Progenitor cell of endocrine pancreas (in vitro differentiated cells): ENCODE results near the gene CCDC157. TPM values are rescaled to one million over a fixed set of nuclear protein-coding genes. Genes with fewer than 3 reads are reported as not detected.

ENCODE experiments used
- DNase-seq: peaks from one replicate; pipeline ENCODE4 v3.0.0; 2021; ENCODE audit warnings: low spot score; ENCODE audit not compliant: unreplicated experiment
- H3K27ac Mint-ChIP-seq: 2 replicates; pipeline ENCODE4 v1.8.0; 2021; ENCODE audit warnings: mild to moderate bottlenecking, moderate library complexity, mixed read lengths
- H3K27me3 Mint-ChIP-seq: 2 replicates; pipeline ENCODE4 v1.8.0; 2021; ENCODE audit warnings: mixed read lengths
- H3K36me3 Mint-ChIP-seq: 2 replicates; pipeline ENCODE4 v1.8.0; 2022; ENCODE audit warnings: mixed read lengths; ENCODE audit not compliant: insufficient read depth
- H3K4me1 Mint-ChIP-seq: 2 replicates; pipeline ENCODE4 v1.8.0; 2021; ENCODE audit warnings: low read depth, mixed read lengths
- H3K4me3 Mint-ChIP-seq: 2 replicates; pipeline ENCODE4 v1.8.0; 2021; ENCODE audit warnings: low read depth, mild to moderate bottlenecking, moderate library complexity, mixed read lengths
- H3K9me3 Mint-ChIP-seq: 2 replicates; pipeline ENCODE4 v1.8.0; 2021; ENCODE audit warnings: low read depth, mixed read lengths
- total RNA-seq: library from RNA; stranded (reverse); gene quantifications from 2 replicates; pipeline ENCODE4 v1.2.1, GENCODE V29; 2021
- TF ChIP-seq, protein P1 (sequence below): fragments of 200-600 bp; sonication (generic); IDR thresholded peaks from one replicate; pipeline ENCODE4 v1.5.0; 2021; ENCODE audit warnings: antibody characterized with exemption, mild to moderate bottlenecking; ENCODE audit not compliant: unreplicated experiment

CCDC157 gene
- total RNA-seq, 1 donor from 2014 or later = 13.5 TPM

DNA sequence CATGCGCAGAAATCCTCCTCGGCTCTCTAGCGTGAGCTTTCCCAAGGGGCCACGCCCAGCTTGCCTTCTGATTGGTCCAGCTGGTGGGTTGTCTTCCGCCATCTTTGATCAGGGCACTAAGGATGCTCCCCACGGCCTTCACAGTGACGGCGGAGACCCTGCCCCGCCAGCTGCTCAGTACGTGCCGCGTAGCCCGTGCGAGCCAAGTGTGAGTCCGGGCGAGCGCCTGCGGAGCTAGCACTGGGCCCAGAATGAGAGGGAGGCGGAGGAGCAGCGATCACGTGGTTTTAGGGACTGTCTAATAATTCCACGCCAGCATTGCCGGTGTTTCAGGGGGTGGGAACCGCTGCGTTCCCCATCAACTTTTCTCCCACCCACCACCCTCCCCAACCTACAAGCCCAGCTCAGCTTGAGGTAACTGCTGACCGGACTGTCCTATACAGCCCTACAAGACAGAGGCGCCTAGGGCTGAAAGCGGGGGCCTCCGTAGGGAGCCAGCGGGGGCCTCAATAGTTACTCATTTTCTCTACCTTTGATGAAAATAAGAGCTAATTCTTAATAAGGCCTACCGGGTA is 67.2 kb downstream of the CCDC157 start:
- peaks cover 1% of the 10 kb centered on the region for H3K36me3 Mint-ChIP-seq
- peak overlapping the region; percentile 85 for H3K4me3 Mint-ChIP-seq
- DNase-seq = peak; percentile 96
- TF ChIP-seq, protein P1, sequence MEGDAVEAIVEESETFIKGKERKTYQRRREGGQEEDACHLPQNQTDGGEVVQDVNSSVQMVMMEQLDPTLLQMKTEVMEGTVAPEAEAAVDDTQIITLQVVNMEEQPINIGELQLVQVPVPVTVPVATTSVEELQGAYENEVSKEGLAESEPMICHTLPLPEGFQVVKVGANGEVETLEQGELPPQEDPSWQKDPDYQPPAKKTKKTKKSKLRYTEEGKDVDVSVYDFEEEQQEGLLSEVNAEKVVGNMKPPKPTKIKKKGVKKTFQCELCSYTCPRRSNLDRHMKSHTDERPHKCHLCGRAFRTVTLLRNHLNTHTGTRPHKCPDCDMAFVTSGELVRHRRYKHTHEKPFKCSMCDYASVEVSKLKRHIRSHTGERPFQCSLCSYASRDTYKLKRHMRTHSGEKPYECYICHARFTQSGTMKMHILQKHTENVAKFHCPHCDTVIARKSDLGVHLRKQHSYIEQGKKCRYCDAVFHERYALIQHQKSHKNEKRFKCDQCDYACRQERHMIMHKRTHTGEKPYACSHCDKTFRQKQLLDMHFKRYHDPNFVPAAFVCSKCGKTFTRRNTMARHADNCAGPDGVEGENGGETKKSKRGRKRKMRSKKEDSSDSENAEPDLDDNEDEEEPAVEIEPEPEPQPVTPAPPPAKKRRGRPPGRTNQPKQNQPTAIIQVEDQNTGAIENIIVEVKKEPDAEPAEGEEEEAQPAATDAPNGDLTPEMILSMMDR = no peak
- no peaks in the 10 kb centered on the region for H3K27me3 Mint-ChIP-seq
- peaks cover 40% of the 10 kb centered on the region for H3K4me1 Mint-ChIP-seq
- peak overlapping the region; percentile 97 for H3K27ac Mint-ChIP-seq
- H3K9me3 Mint-ChIP-seq = no peaks in the 10 kb centered on the region

DNA sequence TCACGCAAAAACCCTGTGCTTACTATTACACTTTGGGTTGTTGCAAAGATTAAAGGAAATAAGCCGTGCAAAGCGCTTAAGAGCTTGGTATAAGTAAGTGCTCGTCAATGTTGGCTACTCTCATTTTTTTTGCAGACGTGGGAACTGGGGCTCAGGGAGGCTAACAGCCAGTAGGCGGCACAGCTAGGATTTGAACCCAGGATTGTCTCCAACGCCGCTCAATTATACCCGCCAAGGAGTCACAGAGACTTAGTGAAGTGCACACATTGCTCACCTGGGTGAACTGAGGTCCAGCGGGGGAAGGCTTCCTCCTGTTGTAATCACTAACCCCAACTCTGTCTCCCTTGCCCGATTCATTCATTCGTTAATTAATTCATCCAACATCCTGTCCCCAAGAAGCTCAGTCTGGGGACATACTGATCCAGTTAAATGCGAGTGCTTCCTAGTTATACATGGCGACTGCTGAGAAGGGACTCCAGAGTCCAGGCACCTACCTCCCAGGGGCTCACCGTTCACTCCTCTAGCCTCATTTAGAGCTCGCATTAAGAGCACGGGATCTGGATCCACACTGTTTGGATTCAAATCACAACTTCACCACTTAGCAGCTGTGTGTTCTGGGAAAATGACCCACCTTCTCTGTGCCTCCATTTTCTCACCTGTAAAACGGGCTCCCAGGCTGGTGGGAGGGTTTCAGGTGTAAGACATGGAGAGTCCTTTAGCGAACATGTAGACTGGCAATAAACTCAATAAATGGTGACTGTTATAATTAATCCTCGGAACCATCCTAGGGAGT is 67.9 kb downstream of the CCDC157 start:
- TF ChIP-seq, protein P1 = no peak
- no peaks in the 10 kb centered on the region for H3K27me3 Mint-ChIP-seq
- no peaks in the 10 kb centered on the region for H3K9me3 Mint-ChIP-seq
- peak overlapping the region; percentile 85 for H3K4me3 Mint-ChIP-seq
- no peak for DNase-seq
- peak overlapping the region; percentile 37 for H3K27ac Mint-ChIP-seq
- peaks cover 1% of the 10 kb centered on the region for H3K36me3 Mint-ChIP-seq
- H3K4me1 Mint-ChIP-seq = peaks cover 34% of the 10 kb centered on the region

DNA sequence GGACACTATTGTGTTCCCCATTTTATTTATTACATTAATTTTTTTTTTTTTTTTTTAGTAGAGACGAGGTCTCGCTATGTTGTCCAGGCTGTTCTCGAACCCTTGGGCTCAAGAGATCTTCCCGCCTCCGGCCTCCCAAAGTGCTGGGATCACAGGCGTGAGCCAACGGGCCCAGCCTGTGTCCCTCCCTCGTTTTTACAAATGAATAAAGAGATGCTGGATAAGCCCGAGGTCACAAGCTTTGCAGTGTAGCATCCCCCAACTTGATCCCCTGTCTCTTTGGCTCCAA is 68.5 kb downstream of the CCDC157 start:
- TF ChIP-seq, protein P1 = no peak
- no peak for DNase-seq
- peaks cover 1% of the 10 kb centered on the region for H3K36me3 Mint-ChIP-seq
- no peaks in the 10 kb centered on the region for H3K9me3 Mint-ChIP-seq
- peaks cover 32% of the 10 kb centered on the region for H3K4me1 Mint-ChIP-seq
- H3K27ac Mint-ChIP-seq = no peak overlapping the region
- H3K27me3 Mint-ChIP-seq = no peaks in the 10 kb centered on the region
- H3K4me3 Mint-ChIP-seq = peak overlapping the region; percentile 86

DNA sequence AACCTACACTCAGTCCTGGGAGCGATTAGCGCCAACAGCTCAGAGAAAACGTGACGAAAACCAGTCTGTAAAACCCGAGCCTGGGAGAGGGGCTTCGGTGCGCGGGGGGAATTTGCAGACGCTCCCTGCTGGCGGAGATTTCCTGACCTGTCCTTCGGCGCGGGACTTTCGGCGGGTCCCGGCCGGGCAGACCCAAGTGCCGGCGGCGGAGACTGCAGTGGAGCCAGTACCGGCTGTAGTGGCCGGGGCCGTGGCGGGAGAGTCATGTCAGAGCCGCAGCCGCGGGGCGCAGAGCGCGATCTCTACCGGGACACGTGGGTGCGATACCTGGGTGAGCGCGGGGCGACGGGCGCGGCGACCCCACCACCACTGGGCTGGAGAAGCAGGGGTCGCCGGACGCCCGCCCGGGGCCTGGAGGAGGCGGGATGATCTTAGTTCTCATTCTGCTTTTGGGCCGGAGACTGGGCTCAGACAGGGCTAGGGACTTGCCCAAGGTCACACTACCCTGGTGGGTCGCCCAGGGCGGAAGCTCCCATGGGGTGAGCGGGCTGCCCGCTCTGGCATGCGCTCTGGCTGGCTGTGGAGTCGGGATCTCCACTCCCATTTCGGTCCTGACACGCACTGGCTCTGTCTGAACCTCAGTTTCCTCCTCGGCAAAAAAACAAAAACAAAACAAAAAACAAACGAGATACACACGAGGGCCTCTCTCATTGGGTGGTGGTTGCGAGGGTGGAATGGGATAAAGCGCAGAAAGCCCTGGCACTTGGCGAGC is 69.0 kb downstream of the CCDC157 start, which contains the start of gene MTFP1:
Gene MTFP1, plus strand, starts transcription at position 153 of the 772 bp plus-strand sequence. Its CDS starts 112 bp downstream, at position 265.
- Mint-ChIP-seq H3K4me3 (peak within 1 kb of the TSS; percentile 86), H3K9me3 (no peaks in the 10 kb centered on the region), H3K4me1 (peaks cover 26% of the 10 kb centered on the region), H3K36me3 (peaks cover 1% of the 10 kb centered on the region), H3K27me3 (no peaks in the 10 kb centered on the region), H3K27ac (peak within 1 kb of the TSS; percentile 84)
- peak; percentile 51 for DNase-seq
- TF ChIP-seq, protein P1 = no peak

Other genes starting within 250 kb of the CCDC157 start
- gene LIF, start 110.2 kb upstream of the CCDC157 start, total RNA-seq = 2.3 and 3.6 TPM in 2 replicates
- gene OSM, start 90.2 kb upstream of the CCDC157 start, total RNA-seq = not detected in 2 replicates
- 7.2 and 9.3 TPM in 2 replicates for gene CASTOR1, start 67.5 kb upstream of the CCDC157 start, total RNA-seq
- 10.6 and 13.4 TPM in 2 replicates for gene TBC1D10A, start 30.1 kb upstream of the CCDC157 start, total RNA-seq
- gene SF3A1, start 113 bp upstream of the CCDC157 start, total RNA-seq = 155 and 165 TPM in 2 replicates
- 32.5 and 35.8 TPM in 2 replicates for gene RNF215, start 30.4 kb downstream of the CCDC157 start, total RNA-seq
- 13.2 and 13.7 TPM in 2 replicates for gene SEC14L2, start 40.0 kb downstream of the CCDC157 start, total RNA-seq
- gene MTFP1, start 68.8 kb downstream of the CCDC157 start, total RNA-seq = 12.6 and 16.6 TPM in 2 replicates
- not detected in 2 replicates for gene SEC14L3, start 115.0 kb downstream of the CCDC157 start, total RNA-seq
- 0.31 and 0.46 TPM in 2 replicates for gene SEC14L4, start 148.7 kb downstream of the CCDC157 start, total RNA-seq
- gene SEC14L6, start 189.7 kb downstream of the CCDC157 start, total RNA-seq = 3.7 and 4.8 TPM in 2 replicates
- 21.6 and 23.7 TPM in 2 replicates for gene GAL3ST1, start 217.7 kb downstream of the CCDC157 start, total RNA-seq
- gene PES1, start 234.9 kb downstream of the CCDC157 start, total RNA-seq = 71.6 and 74.4 TPM in 2 replicates